ENCODE measurements around the gene CHRNG. TPM values are rescaled to one million over a fixed set of nuclear protein-coding genes. Genes with fewer than 3 reads are reported as not detected.

Gene CHRNG
- total RNA-seq, 1 experiment from 2014 or later, result not detected

DNA sequence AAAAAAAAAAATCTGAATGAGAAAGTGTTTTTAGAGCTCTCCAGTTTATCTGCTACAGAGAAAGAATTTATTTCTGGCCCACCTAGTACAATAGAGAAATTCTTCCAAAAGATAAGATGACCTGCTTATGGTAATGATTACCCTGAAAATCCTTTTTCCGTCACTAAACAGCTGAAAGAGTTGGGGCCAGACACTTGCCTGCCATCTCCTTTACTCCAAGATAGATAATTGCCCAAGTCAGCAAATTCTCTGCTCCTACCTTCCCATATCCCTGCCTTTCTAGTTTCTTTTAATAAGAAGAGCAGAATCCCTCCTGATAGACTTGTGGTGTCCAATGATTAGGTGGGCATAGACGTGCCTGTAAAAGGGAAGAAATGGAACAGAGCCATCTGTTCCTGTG is 39.1 kb downstream of the CHRNG start:
- no peak for DNase-seq (ENCODE audit: low spot score)

- no peak for DNase-seq (ENCODE audit: low spot score)
Observed at GRCh38 chr2:232580648-232580981, 41.1 kb downstream of the CHRNG start.

DNA sequence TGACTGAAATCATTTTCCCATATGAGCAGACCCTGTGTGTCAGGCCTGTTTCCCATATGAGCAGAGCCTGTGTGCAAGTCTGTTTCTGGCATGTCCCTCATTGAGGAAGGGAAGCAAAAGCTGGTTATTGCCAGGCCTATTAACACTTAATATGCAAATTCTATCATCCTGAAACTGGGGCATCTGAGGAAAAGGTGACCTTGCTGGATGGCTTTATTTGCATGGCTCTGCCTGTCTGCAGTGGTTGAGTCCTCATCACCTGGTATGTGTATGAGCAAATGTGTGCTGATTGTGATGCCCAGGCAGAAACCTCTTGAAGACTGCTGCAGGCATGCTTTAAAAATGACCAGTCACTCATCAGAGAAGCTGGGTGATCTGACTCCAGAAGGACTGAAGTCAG is 42.2 kb downstream of the CHRNG start:
- DNase-seq (ENCODE audit: low spot score), result no peak

- DNase-seq (ENCODE audit: low spot score), result no peak
Observed at GRCh38 chr2:232584238-232584637, 44.7 kb downstream of the CHRNG start.

- DNase-seq (ENCODE audit: low spot score), result no peak
Observed at GRCh38 chr2:232586943-232587505, 47.5 kb downstream of the CHRNG start.

GRCh38 chr2:232587512-232587911 is 48.0 kb downstream of the CHRNG start:
- DNase-seq (ENCODE audit: low spot score), result no peak

DNA sequence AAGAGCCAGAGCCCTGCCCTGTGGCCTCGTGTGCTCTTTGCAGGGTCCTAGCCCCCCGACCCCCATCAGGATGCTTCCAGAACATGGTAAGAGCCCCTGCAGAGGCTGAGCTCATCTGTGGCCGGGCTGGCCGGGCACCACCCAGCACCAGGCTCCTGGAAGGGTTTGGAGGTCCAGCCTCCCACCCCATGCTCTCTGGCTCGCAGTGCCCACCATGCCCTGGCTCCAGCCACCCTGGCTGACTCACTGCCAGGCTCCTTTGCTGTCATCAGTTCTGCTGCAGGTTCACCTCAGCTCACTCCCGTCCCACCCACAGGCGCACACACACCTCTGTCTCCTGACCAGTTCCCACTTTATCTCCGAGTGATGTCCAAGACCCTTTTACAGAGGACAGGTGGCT is 48.5 kb downstream of the CHRNG start:
- no peak for DNase-seq (ENCODE audit: low spot score)

GRCh38 chr2:232588680-232589585 is 49.4 kb downstream of the CHRNG start:
- DNase-seq (ENCODE audit: low spot score), result peak; percentile 86

DNA sequence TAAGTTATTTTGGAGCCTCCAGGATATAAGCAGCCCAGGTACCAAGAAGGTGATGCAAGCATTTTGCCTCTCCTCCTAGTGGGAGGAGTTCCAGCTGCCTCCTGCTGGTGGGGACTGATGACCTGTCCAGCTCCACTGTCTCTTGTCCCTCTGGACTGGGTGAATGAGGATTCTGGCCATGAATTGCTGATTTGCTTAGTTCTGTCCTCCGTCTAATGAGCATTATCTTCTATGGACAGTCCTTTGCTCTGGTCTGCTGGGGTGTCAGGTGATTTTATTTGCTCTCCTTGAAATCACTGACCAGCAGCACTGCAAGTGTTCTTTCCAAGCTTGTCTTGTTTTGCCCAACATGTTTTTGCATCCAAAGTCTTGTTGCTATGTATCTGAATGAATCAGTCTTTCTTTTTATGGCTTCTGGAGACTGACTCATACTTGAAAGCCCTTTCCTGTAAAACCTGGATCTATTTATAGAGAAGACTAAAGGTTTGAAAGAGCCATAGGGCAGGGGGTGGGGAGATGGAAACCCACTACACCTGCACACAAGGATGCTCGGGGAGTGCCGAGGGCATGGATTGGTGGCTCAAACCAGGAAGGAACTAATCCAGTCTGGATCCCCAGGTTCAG is 53.4 kb downstream of the CHRNG start:
- peak; percentile 48 for DNase-seq (ENCODE audit: low spot score)

DNA sequence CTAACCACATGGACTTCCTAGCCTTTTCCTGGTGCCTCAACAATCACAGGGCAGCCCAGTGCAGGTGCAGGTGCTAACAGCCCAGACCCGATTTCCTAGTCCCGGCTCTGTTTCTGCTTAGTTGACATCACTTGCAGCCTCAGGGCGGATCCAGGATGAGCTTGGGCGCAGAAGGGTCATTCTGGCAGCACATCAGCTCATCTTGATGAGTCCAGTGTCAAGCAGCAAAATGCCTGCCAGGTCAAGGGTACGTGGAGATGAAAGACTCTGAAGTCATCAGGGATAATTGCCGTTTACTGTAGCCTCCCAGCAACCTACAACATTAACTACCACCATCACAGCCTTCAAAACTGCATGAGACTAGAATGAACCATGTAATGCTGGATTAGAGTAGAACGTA is 54.5 kb downstream of the CHRNG start:
- no peak for DNase-seq (ENCODE audit: low spot score)

Other genes starting within 250 kb of the CHRNG start
- gene ALPP, start 160.9 kb upstream of the CHRNG start, total RNA-seq (2014; rRNA removed; shearing (Covaris generic)), result 1.4 and 1.5 TPM in 2 replicates
- gene ALPG, start 132.8 kb upstream of the CHRNG start, total RNA-seq (2014; rRNA removed; shearing (Covaris generic)), result not detected in 2 replicates
- gene ALPI, start 83.5 kb upstream of the CHRNG start, total RNA-seq (2014; rRNA removed; shearing (Covaris generic)), result not detected in 2 replicates
- not detected in 2 replicates for gene ECEL1, start 51.9 kb upstream of the CHRNG start, total RNA-seq (2014; rRNA removed; shearing (Covaris generic))
- not detected in 2 replicates for gene PRSS56, start 19.3 kb upstream of the CHRNG start, total RNA-seq (2014; rRNA removed; shearing (Covaris generic))
- gene CHRND, start 13.5 kb upstream of the CHRNG start, total RNA-seq (2014; rRNA removed; shearing (Covaris generic)), result not detected in 2 replicates
- 4.8 and 5.4 TPM in 2 replicates for gene TIGD1, start 10.9 kb downstream of the CHRNG start, total RNA-seq (2014; rRNA removed; shearing (Covaris generic))
- 97.7 and 277 TPM in 2 replicates for gene EIF4E2, start 11.0 kb downstream of the CHRNG start, total RNA-seq (2014; rRNA removed; shearing (Covaris generic))
- 0.31 and 3.7 TPM in 2 replicates for gene EFHD1, start 93.9 kb downstream of the CHRNG start, total RNA-seq (2014; rRNA removed; shearing (Covaris generic))
- gene GIGYF2, start 157.6 kb downstream of the CHRNG start, total RNA-seq (2014; rRNA removed; shearing (Covaris generic)), result 37.0 and 43.7 TPM in 2 replicates
- gene KCNJ13, start 236.9 kb downstream of the CHRNG start, total RNA-seq (2014; rRNA removed; shearing (Covaris generic)), result 0.12 TPM in 1 of 2 replicates, not detected in the other